Measurements from ENCODE around the gene AUTS2.

AUTS2 gene

DNA sequence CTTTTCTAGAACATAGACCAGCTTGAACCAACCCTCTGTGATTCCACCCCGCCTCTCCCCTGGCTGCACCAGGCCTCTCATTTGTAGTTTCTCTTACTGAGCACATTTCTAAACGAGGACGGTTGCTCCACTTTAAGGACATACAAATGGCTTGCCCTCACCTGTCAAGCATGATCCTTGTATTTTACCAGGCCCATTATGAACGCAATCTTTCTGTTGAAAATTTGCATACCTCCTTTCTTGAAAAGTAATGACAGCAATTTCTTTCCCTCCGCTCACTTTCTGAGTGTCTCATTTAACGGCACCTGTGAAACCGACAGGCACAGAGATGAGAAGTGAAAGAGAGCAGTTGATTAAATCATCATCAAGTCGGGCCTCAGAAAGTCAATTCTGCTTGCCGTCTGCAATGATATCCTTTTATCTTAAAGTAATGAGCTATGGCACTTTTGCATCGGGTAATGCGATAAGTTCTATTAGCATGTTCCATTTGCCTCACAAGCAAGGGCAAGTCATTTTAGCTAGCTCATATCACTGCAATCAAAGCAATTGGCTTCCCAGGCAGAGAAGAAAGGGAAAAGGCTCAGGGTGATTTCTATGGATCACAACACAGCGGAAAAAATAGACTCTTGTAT is 828.1 kb downstream of the AUTS2 start:
- no peak overlapping the region for H3K4me3 ChIP-seq (ENCODE audit: low read depth, low read length)
- DNase-seq (ENCODE audit: low read depth), result no peak
- TF ChIP-seq, protein P1, sequence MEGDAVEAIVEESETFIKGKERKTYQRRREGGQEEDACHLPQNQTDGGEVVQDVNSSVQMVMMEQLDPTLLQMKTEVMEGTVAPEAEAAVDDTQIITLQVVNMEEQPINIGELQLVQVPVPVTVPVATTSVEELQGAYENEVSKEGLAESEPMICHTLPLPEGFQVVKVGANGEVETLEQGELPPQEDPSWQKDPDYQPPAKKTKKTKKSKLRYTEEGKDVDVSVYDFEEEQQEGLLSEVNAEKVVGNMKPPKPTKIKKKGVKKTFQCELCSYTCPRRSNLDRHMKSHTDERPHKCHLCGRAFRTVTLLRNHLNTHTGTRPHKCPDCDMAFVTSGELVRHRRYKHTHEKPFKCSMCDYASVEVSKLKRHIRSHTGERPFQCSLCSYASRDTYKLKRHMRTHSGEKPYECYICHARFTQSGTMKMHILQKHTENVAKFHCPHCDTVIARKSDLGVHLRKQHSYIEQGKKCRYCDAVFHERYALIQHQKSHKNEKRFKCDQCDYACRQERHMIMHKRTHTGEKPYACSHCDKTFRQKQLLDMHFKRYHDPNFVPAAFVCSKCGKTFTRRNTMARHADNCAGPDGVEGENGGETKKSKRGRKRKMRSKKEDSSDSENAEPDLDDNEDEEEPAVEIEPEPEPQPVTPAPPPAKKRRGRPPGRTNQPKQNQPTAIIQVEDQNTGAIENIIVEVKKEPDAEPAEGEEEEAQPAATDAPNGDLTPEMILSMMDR (IDR thresholded peaks at IDR 0.05; ENCODE audit: low read depth, low read length, missing control alignments), result no peak

DNA sequence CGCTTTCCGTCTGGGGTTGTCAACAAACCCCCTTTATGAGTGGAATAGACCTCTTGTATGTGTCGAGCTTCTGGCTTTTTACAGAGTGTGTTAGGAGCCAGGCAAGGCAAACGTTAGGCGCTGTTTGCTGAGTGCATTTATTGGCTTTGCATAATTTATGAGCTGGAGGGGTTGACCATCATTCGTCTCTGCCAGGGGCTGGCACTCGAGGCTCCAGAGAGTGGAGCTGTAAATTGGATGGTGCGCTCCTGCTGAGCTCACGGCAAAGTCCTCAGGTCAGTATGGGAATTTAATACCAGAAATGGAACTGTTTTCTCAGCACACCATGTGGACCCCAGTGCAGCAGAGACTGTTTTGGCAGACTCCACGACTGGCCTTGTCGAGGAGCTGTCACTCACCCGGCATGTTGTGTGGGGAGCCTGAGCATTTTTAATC is 834.3 kb downstream of the AUTS2 start:
- no peak overlapping the region for H3K4me3 ChIP-seq (ENCODE audit: low read depth, low read length)
- no peak for DNase-seq (ENCODE audit: low read depth)
- TF ChIP-seq, protein P1 (IDR thresholded peaks at IDR 0.05; ENCODE audit: low read depth, low read length, missing control alignments), result no peak

- DNase-seq (ENCODE audit: low read depth), result no peak
Measured at GRCh38 chr7:70434376-70434775, 836.1 kb downstream of the AUTS2 start.

GRCh38 chr7:70434821-70435220 is 836.5 kb downstream of the AUTS2 start:
- no peak overlapping the region for H3K4me3 ChIP-seq (ENCODE audit: low read depth, low read length)
- DNase-seq (ENCODE audit: low read depth), result no peak
- TF ChIP-seq, protein P1 (IDR thresholded peaks at IDR 0.05; ENCODE audit: low read depth, low read length, missing control alignments), result no peak

More at GRCh38 chr7:70434376-70434775, 836.1 kb downstream of the AUTS2 start:
- TF ChIP-seq, protein P1 (IDR thresholded peaks at IDR 0.05; ENCODE audit: low read depth, low read length, missing control alignments), result no peak
- no peak overlapping the region for H3K4me3 ChIP-seq (ENCODE audit: low read depth, low read length)

DNA sequence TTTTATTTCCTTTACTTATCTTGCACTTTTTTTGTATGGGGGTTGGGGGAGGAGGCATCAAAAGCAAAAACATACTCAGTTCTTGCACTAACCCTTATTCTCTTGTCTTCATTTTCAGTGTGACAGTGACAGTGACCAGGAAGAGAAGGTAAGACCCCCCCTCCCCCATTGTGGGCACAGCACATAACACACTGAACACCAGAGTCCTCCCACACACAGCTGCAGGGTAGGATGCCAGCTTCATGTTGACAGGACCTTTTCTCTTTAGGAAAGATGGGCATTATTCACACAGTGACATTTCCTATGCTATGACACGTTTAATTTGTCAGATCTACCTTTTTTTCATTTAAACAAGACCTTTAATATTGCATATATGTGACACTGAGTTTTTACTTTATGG is 837.4 kb downstream of the AUTS2 start:
- no peak overlapping the region for H3K4me3 ChIP-seq (ENCODE audit: low read depth, low read length)
- no peak for DNase-seq (ENCODE audit: low read depth)
- TF ChIP-seq, protein P1 (IDR thresholded peaks at IDR 0.05; ENCODE audit: low read depth, low read length, missing control alignments), result no peak

DNA sequence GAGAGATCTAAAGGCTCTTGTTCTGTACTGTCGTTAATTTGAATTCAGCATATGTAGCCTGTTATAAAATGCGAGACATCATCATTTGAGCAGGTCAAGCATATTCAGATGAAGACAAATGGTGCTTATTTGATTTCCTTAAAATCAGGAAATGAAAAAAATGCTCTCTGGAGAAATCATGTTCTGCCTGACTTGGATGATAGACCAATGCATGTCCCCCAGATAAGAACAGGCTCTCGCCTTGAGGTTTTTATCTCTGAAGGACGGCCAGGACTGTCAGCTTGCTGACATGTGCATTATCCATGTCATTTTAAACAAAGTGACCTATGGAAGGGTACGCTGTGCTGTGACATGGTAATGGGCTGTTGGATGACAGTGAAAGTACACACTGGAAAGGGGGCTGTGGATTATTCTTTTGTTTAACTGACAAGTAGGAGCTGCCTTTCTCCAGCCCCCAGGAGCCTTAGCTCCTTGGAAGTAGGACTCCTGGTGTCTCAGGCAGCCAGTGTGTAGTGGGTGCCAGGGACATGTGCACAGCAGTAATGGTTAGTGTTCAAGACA is 838.6 kb downstream of the AUTS2 start:
- no peak for DNase-seq (ENCODE audit: low read depth)
- no peak overlapping the region for H3K4me3 ChIP-seq (ENCODE audit: low read depth, low read length)
- TF ChIP-seq, protein P1 (IDR thresholded peaks at IDR 0.05; ENCODE audit: low read depth, low read length, missing control alignments), result no peak

DNA sequence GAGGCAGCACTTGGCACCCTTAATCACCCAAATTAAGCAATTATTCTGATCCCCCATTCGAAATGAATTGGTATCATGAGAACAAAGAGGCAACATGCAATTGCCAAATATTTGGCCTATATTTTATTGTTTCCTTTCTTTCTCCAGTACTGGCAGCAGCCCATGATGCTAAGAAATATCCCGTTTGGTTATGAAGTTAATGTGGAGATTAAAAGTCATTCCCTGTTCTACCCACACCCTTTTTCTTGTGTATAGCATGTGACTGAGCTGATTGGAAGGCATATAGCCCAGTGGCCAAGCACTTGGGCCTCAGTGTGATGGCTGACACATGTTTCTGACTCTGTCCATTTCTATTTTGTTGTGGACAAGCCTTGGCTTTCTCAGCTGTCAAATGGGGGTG is 841.4 kb downstream of the AUTS2 start:
- DNase-seq (ENCODE audit: low read depth), result no peak
- TF ChIP-seq, protein P1 (IDR thresholded peaks at IDR 0.05; ENCODE audit: low read depth, low read length, missing control alignments), result no peak
- no peak overlapping the region for H3K4me3 ChIP-seq (ENCODE audit: low read depth, low read length)

Measured in GM12864 (cell line).